ENCODE results near the gene PTPN14.
A peak's percentile ranks its signal among the peaks of the same experiment; 100 is the strongest.

The PTPN14 gene

GRCh38 chr1:214469290-214469689, 82.1 kb downstream of the PTPN14 start:
- ATAC-seq = no peak
- TF ChIP-seq TCF4 (CRISPR knock-in tag; IDR thresholded peaks at IDR 0.05; ENCODE audit: borderline replicate concordance) (no peak), ZNF8 (CRISPR knock-in tag; IDR thresholded peaks at IDR 0.05) (no peak), ZNF70 (CRISPR knock-in tag; IDR thresholded peaks at IDR 0.05) (no peak), ISL1 (CRISPR knock-in tag; IDR thresholded peaks at IDR 0.05) (no peak), ESRRG (CRISPR knock-in tag; IDR thresholded peaks at IDR 0.05) (no peak), BACH2 (CRISPR knock-in tag; IDR thresholded peaks at IDR 0.05; ENCODE audit: borderline replicate concordance) (no peak), ZNF565 (CRISPR knock-in tag; conservative IDR thresholded peaks at IDR 0.05; ENCODE audit: low read depth) (no peak), ARNTL (CRISPR knock-in tag; IDR thresholded peaks at IDR 0.05; ENCODE audit: borderline replicate concordance, low read depth) (no peak), CSRNP3 (CRISPR knock-in tag; IDR thresholded peaks at IDR 0.05) (no peak), OSR1 (CRISPR knock-in tag; IDR thresholded peaks at IDR 0.05) (no peak), POU6F1 (CRISPR knock-in tag; IDR thresholded peaks at IDR 0.05; ENCODE audit: borderline replicate concordance, low read depth) (no peak), PPARA (CRISPR knock-in tag; IDR thresholded peaks at IDR 0.05; ENCODE audit: borderline replicate concordance) (no peak), ZC3H10 (CRISPR knock-in tag; IDR thresholded peaks at IDR 0.05) (no peak), TOX (CRISPR knock-in tag; IDR thresholded peaks at IDR 0.05; ENCODE audit: borderline replicate concordance) (no peak), SNAI2 (CRISPR knock-in tag; IDR thresholded peaks at IDR 0.05) (no peak)
- TF ChIP-seq, protein P1, sequence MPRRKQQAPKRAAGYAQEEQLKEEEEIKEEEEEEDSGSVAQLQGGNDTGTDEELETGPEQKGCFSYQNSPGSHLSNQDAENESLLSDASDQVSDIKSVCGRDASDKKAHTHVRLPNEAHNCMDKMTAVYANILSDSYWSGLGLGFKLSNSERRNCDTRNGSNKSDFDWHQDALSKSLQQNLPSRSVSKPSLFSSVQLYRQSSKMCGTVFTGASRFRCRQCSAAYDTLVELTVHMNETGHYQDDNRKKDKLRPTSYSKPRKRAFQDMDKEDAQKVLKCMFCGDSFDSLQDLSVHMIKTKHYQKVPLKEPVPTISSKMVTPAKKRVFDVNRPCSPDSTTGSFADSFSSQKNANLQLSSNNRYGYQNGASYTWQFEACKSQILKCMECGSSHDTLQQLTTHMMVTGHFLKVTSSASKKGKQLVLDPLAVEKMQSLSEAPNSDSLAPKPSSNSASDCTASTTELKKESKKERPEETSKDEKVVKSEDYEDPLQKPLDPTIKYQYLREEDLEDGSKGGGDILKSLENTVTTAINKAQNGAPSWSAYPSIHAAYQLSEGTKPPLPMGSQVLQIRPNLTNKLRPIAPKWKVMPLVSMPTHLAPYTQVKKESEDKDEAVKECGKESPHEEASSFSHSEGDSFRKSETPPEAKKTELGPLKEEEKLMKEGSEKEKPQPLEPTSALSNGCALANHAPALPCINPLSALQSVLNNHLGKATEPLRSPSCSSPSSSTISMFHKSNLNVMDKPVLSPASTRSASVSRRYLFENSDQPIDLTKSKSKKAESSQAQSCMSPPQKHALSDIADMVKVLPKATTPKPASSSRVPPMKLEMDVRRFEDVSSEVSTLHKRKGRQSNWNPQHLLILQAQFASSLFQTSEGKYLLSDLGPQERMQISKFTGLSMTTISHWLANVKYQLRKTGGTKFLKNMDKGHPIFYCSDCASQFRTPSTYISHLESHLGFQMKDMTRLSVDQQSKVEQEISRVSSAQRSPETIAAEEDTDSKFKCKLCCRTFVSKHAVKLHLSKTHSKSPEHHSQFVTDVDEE (CRISPR knock-in tag; IDR thresholded peaks at IDR 0.05) = no peak

- peak; percentile 23; the same call in 1 of the 3 replicates for ATAC-seq
- no peak for TF ChIP-seq CREB5 (CRISPR knock-in tag; IDR thresholded peaks at IDR 0.05; ENCODE audit: low read depth)
- TF ChIP-seq ZNF565 (CRISPR knock-in tag; conservative IDR thresholded peaks at IDR 0.05; ENCODE audit: low read depth) = no peak
- TF ChIP-seq ZNF70 (CRISPR knock-in tag; IDR thresholded peaks at IDR 0.05) = no peak
Observed at GRCh38 chr1:214467078-214467585, 84.3 kb downstream of the PTPN14 start.

DNA sequence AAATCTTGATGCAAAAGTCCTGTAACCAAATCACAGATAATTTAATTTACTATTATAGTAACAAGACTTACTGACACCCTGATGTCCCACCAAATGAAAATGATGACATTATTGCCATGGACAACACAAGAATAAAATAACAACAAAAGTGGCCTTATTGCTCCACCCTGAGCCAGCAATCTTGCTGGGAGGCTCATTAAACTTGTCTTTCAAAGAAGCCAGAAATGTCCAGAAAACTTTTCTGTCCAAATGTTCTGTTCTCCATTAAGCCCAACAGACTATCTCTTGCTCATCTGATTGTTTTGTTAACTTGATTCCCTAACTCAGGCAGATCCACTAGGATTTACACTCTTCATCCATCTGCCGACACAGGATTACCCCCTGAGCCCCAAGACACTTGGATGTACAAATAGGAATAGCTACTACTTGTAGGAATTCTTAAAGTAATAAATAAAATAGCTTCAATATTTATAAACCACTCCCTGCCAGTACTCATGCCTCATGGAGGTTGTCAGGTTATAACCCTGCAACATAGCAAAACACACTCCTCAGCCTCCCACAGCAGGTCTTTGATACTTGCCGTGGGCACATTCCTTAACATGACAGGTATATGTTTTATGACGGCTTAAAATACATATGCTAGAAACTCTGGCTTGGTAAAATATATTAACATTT, 84.9 kb downstream of the PTPN14 start:
- no peak for TF ChIP-seq CSRNP3 (CRISPR knock-in tag; IDR thresholded peaks at IDR 0.05)
- no peak for TF ChIP-seq RARB (CRISPR knock-in tag; IDR thresholded peaks at IDR 0.05)
- TF ChIP-seq ZNF8 (CRISPR knock-in tag; IDR thresholded peaks at IDR 0.05) = no peak
- ATAC-seq = peak; percentile 50

Measured in SK-N-SH treated with all-trans-retinoic acid at 6 μM for 48 hours (cell line).